ENCODE measurements around the gene SLC47A2. TPM values are rescaled to one million over a fixed set of nuclear protein-coding genes. Genes with fewer than 3 reads are reported as not detected.
A peak's percentile ranks its signal among the peaks of the same experiment; 100 is the strongest.

The SLC47A2 gene
- total RNA-seq, 2 experiments from 2014 or later: not detected

DNA sequence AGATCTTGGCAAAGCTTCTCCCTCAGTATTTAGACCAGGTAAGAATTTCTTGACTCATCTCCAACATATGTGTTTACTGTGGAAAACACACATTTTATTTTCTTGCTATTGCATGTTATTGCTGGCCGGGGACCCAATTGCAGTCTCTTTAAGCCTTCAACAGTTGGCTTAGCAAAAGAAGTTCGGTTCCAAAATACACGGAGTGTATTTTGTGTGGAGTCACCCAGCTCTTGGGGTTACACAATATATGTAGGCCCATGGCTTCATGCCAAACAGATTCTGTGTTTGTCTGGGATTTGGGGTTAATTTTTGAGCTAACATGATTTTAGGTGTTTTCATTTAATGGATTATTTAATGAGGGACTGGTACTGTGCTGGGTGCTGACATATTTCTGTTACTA lies 63.8 kb downstream of the SLC47A2 start:
- no peak overlapping the region for H3K4me3 ChIP-seq (ENCODE audit: low read depth, low read length, poor library complexity, severe bottlenecking)
- TF ChIP-seq, protein P1, sequence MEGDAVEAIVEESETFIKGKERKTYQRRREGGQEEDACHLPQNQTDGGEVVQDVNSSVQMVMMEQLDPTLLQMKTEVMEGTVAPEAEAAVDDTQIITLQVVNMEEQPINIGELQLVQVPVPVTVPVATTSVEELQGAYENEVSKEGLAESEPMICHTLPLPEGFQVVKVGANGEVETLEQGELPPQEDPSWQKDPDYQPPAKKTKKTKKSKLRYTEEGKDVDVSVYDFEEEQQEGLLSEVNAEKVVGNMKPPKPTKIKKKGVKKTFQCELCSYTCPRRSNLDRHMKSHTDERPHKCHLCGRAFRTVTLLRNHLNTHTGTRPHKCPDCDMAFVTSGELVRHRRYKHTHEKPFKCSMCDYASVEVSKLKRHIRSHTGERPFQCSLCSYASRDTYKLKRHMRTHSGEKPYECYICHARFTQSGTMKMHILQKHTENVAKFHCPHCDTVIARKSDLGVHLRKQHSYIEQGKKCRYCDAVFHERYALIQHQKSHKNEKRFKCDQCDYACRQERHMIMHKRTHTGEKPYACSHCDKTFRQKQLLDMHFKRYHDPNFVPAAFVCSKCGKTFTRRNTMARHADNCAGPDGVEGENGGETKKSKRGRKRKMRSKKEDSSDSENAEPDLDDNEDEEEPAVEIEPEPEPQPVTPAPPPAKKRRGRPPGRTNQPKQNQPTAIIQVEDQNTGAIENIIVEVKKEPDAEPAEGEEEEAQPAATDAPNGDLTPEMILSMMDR (conservative IDR thresholded peaks at IDR 0.05; ENCODE audit: low read length): no peak
- TF ChIP-seq EZH2phosphoT487 (IDR thresholded peaks at IDR 0.05; ENCODE audit: borderline replicate concordance, low read depth, low read length): no peak
- no TSS peak for BruUV-seq (replicated peaks)
- no peaks in the 10 kb centered on the region for H4K20me1 ChIP-seq (ENCODE audit: insufficient read depth, low read length)
- peaks cover 25% of the 10 kb centered on the region for H3K79me2 ChIP-seq (ENCODE audit: insufficient read depth, low read depth, low read length)
- peaks cover 62% of the 10 kb centered on the region for H3K36me3 ChIP-seq (ENCODE audit: insufficient read depth, low read length)
- CTCF ChIA-PET (ENCODE audit: unreplicated experiment): interaction anchor here (0.6 kb wide), 1 partner anchor 275 kb away, joined by 3 read pairs; no protein-coding TSS in a partner anchor
- H3K4me1 ChIP-seq (ENCODE audit: insufficient read depth, low read length, poor library complexity, severe bottlenecking): peaks cover 36% of the 10 kb centered on the region
- POLR2A ChIA-PET: no interaction called here
- DNase-seq (ENCODE audit: low spot score): no peak
- H3K9me3 ChIP-seq (ENCODE audit: low read length): no peaks in the 10 kb centered on the region
- no peak overlapping the region for H2AFZ ChIP-seq (ENCODE audit: low read length)
- no peak overlapping the region for H3K27ac ChIP-seq (ENCODE audit: low read depth, low read length, poor library complexity, severe bottlenecking)
- H3K9me2 ChIP-seq (ENCODE audit: insufficient read depth, low read length): no peaks in the 10 kb centered on the region
- no peak overlapping the region for H3K4me2 ChIP-seq (ENCODE audit: low read length)
- intact Hi-C loops (cut with micrococcal nuclease; ENCODE audit: unreplicated experiment): no loop called here

DNA sequence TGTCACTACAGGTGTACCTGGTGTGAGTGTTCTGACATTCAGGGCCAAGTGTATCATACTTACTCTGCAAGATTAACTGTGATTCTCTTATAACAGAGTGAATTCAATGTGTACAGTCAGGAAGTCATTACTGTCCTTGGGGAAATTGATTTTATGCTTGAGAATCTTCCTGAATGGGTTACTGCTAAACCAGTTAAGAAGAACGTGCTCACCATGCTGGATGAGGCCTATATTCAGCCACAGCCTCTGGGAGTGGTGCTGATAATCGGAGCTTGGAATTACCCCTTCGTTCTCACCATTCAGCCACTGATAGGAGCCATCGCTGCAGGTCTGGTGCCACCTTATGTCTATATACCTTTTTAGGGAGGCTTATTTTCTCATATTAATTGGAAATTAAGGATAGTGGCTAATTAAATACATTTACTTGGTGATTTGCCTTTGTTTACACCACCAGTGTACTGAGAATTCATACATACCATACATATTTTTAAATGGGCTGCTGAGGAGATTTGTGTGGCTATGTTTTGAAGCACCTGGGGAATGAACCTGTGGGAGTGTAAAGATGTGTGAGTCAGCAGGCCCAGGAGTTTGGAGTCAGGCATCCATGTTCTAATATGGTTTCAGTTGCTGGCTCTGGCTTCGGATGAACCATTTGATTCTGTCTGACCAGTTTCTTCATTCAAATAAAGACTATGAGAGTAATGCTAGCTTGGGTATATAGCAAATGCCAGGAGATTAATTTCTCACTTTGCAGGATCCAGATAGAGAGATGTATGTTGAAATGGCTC lies 64.7 kb downstream of the SLC47A2 start:
- TF ChIP-seq EZH2phosphoT487 (IDR thresholded peaks at IDR 0.05; ENCODE audit: borderline replicate concordance, low read depth, low read length): no peak
- TF ChIP-seq, protein P1 (conservative IDR thresholded peaks at IDR 0.05; ENCODE audit: low read length): no peak
- no peak for DNase-seq (ENCODE audit: low spot score)
- Histone ChIP-seq H3K4me2 (ENCODE audit: low read length) (peak overlapping the region; percentile 95; the same call in 1 of the 2 replicates), H3K36me3 (ENCODE audit: insufficient read depth, low read length) (peaks cover 54% of the 10 kb centered on the region), H3K4me1 (ENCODE audit: insufficient read depth, low read length, poor library complexity, severe bottlenecking) (peaks cover 35% of the 10 kb centered on the region), H3K9me3 (ENCODE audit: low read length) (no peaks in the 10 kb centered on the region), H4K20me1 (ENCODE audit: insufficient read depth, low read length) (no peaks in the 10 kb centered on the region), H3K9me2 (ENCODE audit: insufficient read depth, low read length) (no peaks in the 10 kb centered on the region), H3K79me2 (ENCODE audit: insufficient read depth, low read depth, low read length) (peaks cover 25% of the 10 kb centered on the region), H3K4me3 (ENCODE audit: low read depth, low read length, poor library complexity, severe bottlenecking) (no peak overlapping the region), H3K27ac (ENCODE audit: low read depth, low read length, poor library complexity, severe bottlenecking) (no peak overlapping the region), H2AFZ (ENCODE audit: low read length) (no peak overlapping the region)
- CTCF ChIA-PET (ENCODE audit: unreplicated experiment): no interaction called here
- POLR2A ChIA-PET: no interaction called here
- BruUV-seq (replicated peaks): no TSS peak
- intact Hi-C loops (cut with micrococcal nuclease; ENCODE audit: unreplicated experiment): no loop called here

DNA sequence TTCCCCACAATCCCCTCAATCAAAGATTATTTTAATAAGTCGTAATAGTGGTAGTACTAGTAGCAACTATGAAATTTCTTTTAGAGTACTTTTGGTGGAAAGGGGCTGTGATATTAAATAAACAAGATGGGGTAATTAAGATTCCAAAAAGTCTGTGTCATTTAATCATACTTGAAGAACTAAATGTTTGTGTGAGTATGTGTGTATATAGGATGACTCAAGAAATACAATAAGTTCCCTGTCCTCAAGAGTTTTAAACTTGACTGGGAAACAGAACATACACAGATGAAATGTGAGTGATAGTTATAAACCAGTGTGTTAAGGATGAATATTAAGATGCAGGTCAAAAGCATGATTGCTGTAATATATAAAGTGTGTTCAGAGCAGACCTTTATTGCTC lies 65.6 kb downstream of the SLC47A2 start:
- peak overlapping the region; percentile 95 for H3K4me2 ChIP-seq (ENCODE audit: low read length)
- no peak overlapping the region for H2AFZ ChIP-seq (ENCODE audit: low read length)
- CTCF ChIA-PET (ENCODE audit: unreplicated experiment): no interaction called here
- no peaks in the 10 kb centered on the region for H4K20me1 ChIP-seq (ENCODE audit: insufficient read depth, low read length)
- peak overlapping the region; percentile 0 for H3K4me3 ChIP-seq (ENCODE audit: low read depth, low read length, poor library complexity, severe bottlenecking)
- intact Hi-C loops (cut with micrococcal nuclease; ENCODE audit: unreplicated experiment): no loop called here
- no peaks in the 10 kb centered on the region for H3K9me2 ChIP-seq (ENCODE audit: insufficient read depth, low read length)
- peaks cover 46% of the 10 kb centered on the region for H3K36me3 ChIP-seq (ENCODE audit: insufficient read depth, low read length)
- no peak for DNase-seq (ENCODE audit: low spot score)
- POLR2A ChIA-PET: no interaction called here
- TF ChIP-seq, protein P1 (conservative IDR thresholded peaks at IDR 0.05; ENCODE audit: low read length): no peak
- no peak for TF ChIP-seq EZH2phosphoT487 (IDR thresholded peaks at IDR 0.05; ENCODE audit: borderline replicate concordance, low read depth, low read length)
- TSS peak; percentile 39 for BruUV-seq (replicated peaks)
- no peak overlapping the region for H3K27ac ChIP-seq (ENCODE audit: low read depth, low read length, poor library complexity, severe bottlenecking)
- no peaks in the 10 kb centered on the region for H3K9me3 ChIP-seq (ENCODE audit: low read length)
- peaks cover 25% of the 10 kb centered on the region for H3K79me2 ChIP-seq (ENCODE audit: insufficient read depth, low read depth, low read length)
- H3K4me1 ChIP-seq (ENCODE audit: insufficient read depth, low read length, poor library complexity, severe bottlenecking): peaks cover 32% of the 10 kb centered on the region

Data from OCI-LY7 (cell line).